Activated naive CD8-positive, alpha-beta T cell treated with anti-CD3 and anti-CD28 coated beads, Interleukin-2, amount 50 U/mL, for 24 hours (primary cell): ENCODE results near the gene OSBPL8.

ENCODE experiments used
- ATAC-seq: fragments of 150-1000 bp; cut with Tn5 transposase; one replicate; pipeline ENCODE4 v1.10.0; 2021
- DNase-seq: peaks from one replicate; pipeline ENCODE4 v3.0.0; 2021
- H3K27ac Mint-ChIP-seq: one replicate; pipeline ENCODE4 v1.8.0; 2021; ENCODE audit warnings: mild to moderate bottlenecking, mixed read lengths
- H3K27me3 Mint-ChIP-seq: one replicate; pipeline ENCODE4 v1.8.0; 2021; ENCODE audit warnings: mixed read lengths
- H3K36me3 Mint-ChIP-seq: one replicate; pipeline ENCODE4 v1.8.0; 2021; ENCODE audit warnings: low read depth, mixed read lengths
- H3K4me1 Mint-ChIP-seq: one replicate; pipeline ENCODE4 v1.8.0; 2021; ENCODE audit warnings: mixed read lengths
- H3K4me3 Mint-ChIP-seq: one replicate; pipeline ENCODE4 v1.8.0; 2021; ENCODE audit warnings: mild to moderate bottlenecking, moderate library complexity, mixed read lengths
- H3K9me3 Mint-ChIP-seq: one replicate; pipeline ENCODE4 v1.8.0; 2021; ENCODE audit warnings: mixed read lengths

OSBPL8 gene

GRCh38 chr12:76420222-76420621 lies 139.3 kb downstream of the OSBPL8 start:
- ATAC-seq (no peak), DNase-seq (no peak)
- peaks cover 21% of the 10 kb centered on the region for H3K4me1 Mint-ChIP-seq
- H3K4me3 Mint-ChIP-seq, result no peak overlapping the region
- H3K27ac Mint-ChIP-seq, result no peak overlapping the region
- H3K9me3 Mint-ChIP-seq, result peaks cover 7% of the 10 kb centered on the region
- H3K36me3 Mint-ChIP-seq, result peaks cover 12% of the 10 kb centered on the region
- H3K27me3 Mint-ChIP-seq, result no peaks in the 10 kb centered on the region

DNA sequence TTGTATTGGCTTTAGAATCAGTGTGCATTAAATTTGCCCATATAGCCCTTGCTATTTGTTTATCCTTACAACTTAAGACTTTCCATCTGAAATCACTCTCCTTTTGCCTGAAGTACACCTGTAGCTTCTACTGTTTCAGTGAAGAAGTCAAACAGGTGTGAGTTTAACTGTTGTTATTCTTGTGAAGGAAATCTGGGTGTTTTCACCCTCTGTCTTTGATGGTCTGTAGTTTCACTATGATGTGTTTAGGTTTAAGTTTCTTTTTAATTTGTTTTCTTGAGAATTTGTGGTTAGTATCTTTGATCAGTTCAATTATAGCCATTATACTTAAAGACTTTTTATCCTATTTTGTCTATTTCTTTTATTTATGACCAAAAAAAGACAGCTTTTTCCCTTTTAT lies 142.5 kb downstream of the OSBPL8 start:
- Mint-ChIP-seq H3K4me3 (no peak overlapping the region), H3K27ac (no peak overlapping the region), H3K36me3 (peaks cover 4% of the 10 kb centered on the region), H3K9me3 (no peaks in the 10 kb centered on the region), H3K4me1 (peaks cover 13% of the 10 kb centered on the region), H3K27me3 (no peaks in the 10 kb centered on the region)
- ATAC-seq, result no peak
- no peak for DNase-seq

DNA sequence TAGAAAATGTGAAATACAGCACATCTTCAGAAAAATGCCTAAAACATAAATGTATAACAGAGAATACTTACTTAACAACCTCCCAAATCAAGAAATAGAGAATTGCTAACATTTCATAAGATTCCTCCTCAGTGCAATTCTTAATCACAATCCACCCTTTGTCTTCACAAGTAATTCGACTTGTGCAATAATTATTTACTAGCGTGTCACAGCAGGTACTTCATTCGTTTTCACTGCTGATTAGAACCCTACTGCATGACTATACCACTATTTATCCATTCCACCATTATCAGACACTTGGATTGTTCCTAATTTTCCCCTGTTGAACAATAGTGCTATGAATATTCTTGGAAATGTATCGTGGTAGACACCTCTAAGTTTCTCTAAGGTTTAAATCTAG lies 146.4 kb downstream of the OSBPL8 start:
- Mint-ChIP-seq H3K27me3 (no peaks in the 10 kb centered on the region), H3K27ac (no peak overlapping the region), H3K4me1 (peaks cover 11% of the 10 kb centered on the region), H3K4me3 (no peak overlapping the region), H3K9me3 (no peaks in the 10 kb centered on the region), H3K36me3 (peaks cover 2% of the 10 kb centered on the region)
- no peak for ATAC-seq
- no peak for DNase-seq

GRCh38 chr12:76410781-76411180 lies 148.8 kb downstream of the OSBPL8 start:
- H3K9me3 Mint-ChIP-seq, result no peaks in the 10 kb centered on the region
- H3K27ac Mint-ChIP-seq, result no peak overlapping the region
- no peak overlapping the region for H3K4me3 Mint-ChIP-seq
- H3K36me3 Mint-ChIP-seq, result no peaks in the 10 kb centered on the region
- H3K4me1 Mint-ChIP-seq, result peaks cover 4% of the 10 kb centered on the region
- DNase-seq (no peak), ATAC-seq (no peak)
- H3K27me3 Mint-ChIP-seq, result no peaks in the 10 kb centered on the region

DNA sequence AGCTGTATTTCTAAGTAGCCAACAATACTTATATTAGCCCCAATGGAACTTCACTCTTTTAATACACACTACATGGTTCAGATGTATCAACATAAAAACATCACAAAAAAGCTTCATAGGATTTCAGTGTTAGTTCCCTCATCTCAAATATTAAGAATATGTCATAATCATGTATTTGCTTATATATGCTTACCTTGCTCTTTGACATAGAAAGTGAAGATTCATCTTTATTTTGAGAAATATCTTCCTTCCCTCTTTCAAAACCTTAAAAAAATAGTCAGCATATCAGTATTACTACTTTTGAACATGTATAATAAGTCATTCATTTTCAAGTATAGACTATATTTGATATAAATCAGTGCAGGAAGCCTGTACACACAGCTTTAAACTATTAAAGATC lies 149.2 kb downstream of the OSBPL8 start:
- H3K4me1 Mint-ChIP-seq, result peaks cover 4% of the 10 kb centered on the region
- H3K4me3 Mint-ChIP-seq, result no peak overlapping the region
- H3K27me3 Mint-ChIP-seq, result no peaks in the 10 kb centered on the region
- no peak for ATAC-seq
- H3K36me3 Mint-ChIP-seq, result no peaks in the 10 kb centered on the region
- H3K9me3 Mint-ChIP-seq, result no peaks in the 10 kb centered on the region
- no peak overlapping the region for H3K27ac Mint-ChIP-seq
- DNase-seq, result no peak

DNA sequence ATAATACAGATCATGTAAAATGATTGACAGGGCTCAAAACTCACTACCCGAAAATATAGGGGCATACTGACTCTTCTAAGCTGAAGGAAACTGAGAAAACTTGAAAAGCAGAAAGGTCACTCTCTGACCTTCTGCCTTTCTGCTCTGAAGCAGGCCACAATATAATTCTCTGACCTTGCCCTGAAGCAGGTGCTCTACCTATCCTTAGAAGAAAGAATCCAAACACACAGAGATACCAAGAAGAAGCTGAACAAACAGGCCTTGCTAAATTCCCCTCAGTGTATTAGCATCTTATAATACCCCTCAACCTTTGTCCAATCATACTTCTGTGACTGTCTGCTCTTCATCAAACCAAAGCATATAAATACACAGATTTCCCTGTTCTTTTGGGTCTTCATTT lies 150.5 kb downstream of the OSBPL8 start:
- Mint-ChIP-seq H3K27me3 (no peaks in the 10 kb centered on the region), H3K9me3 (no peaks in the 10 kb centered on the region), H3K36me3 (no peaks in the 10 kb centered on the region), H3K4me3 (no peak overlapping the region), H3K27ac (no peak overlapping the region), H3K4me1 (peaks cover 4% of the 10 kb centered on the region)
- DNase-seq, result no peak
- no peak for ATAC-seq

- Mint-ChIP-seq H3K27me3 (no peaks in the 10 kb centered on the region), H3K4me3 (no peak overlapping the region), H3K27ac (no peak overlapping the region), H3K4me1 (peaks cover 4% of the 10 kb centered on the region), H3K36me3 (peaks cover 2% of the 10 kb centered on the region), H3K9me3 (no peaks in the 10 kb centered on the region)
- no peak for ATAC-seq
- no peak for DNase-seq
Measured at GRCh38 chr12:76407710-76408109, 151.9 kb downstream of the OSBPL8 start.

GRCh38 chr12:76402259-76402658 lies 157.3 kb downstream of the OSBPL8 start:
- H3K27me3 Mint-ChIP-seq, result no peaks in the 10 kb centered on the region
- no peak for DNase-seq
- H3K4me3 Mint-ChIP-seq, result no peak overlapping the region
- no peaks in the 10 kb centered on the region for H3K9me3 Mint-ChIP-seq
- no peaks in the 10 kb centered on the region for H3K4me1 Mint-ChIP-seq
- H3K36me3 Mint-ChIP-seq, result peaks cover 18% of the 10 kb centered on the region
- ATAC-seq, result no peak
- no peak overlapping the region for H3K27ac Mint-ChIP-seq

DNA sequence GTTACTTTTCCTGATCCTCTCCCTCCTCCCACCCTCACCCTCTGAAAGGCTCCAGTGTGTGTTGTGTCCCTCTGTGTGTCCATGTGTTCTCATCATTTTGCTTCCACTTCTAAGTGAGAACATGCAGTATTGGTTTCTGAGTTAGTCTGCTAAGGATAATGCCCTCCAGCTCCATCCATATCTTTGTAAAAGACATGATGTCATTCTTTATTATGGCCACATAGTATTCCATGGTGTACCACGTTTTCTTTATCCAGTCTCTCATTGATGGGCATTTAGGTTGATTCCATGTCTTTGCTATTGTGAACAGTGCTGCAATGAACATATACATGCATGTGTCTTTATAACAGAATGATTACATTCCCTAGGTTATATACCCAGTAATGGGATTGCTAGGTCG lies 159.4 kb downstream of the OSBPL8 start:
- Mint-ChIP-seq H3K4me1 (no peaks in the 10 kb centered on the region), H3K27ac (no peak overlapping the region), H3K36me3 (peaks cover 18% of the 10 kb centered on the region), H3K27me3 (no peaks in the 10 kb centered on the region), H3K4me3 (no peak overlapping the region), H3K9me3 (no peaks in the 10 kb centered on the region)
- no peak for DNase-seq
- ATAC-seq, result no peak

- no peaks in the 10 kb centered on the region for H3K9me3 Mint-ChIP-seq
- peaks cover 21% of the 10 kb centered on the region for H3K36me3 Mint-ChIP-seq
- DNase-seq (no peak), ATAC-seq (no peak)
- no peaks in the 10 kb centered on the region for H3K4me1 Mint-ChIP-seq
- no peak overlapping the region for H3K4me3 Mint-ChIP-seq
- H3K27me3 Mint-ChIP-seq, result no peaks in the 10 kb centered on the region
- no peak overlapping the region for H3K27ac Mint-ChIP-seq
Measured at GRCh38 chr12:76399040-76399439, 160.5 kb downstream of the OSBPL8 start.

GRCh38 chr12:76398106-76398505 lies 161.5 kb downstream of the OSBPL8 start:
- no peak overlapping the region for H3K4me3 Mint-ChIP-seq
- H3K4me1 Mint-ChIP-seq, result no peaks in the 10 kb centered on the region
- peaks cover 22% of the 10 kb centered on the region for H3K36me3 Mint-ChIP-seq
- ATAC-seq (no peak), DNase-seq (no peak)
- H3K27me3 Mint-ChIP-seq, result no peaks in the 10 kb centered on the region
- H3K27ac Mint-ChIP-seq, result no peak overlapping the region
- H3K9me3 Mint-ChIP-seq, result no peaks in the 10 kb centered on the region

GRCh38 chr12:76391461-76391860 lies 168.1 kb downstream of the OSBPL8 start:
- Mint-ChIP-seq H3K4me3 (no peak overlapping the region), H3K27me3 (no peaks in the 10 kb centered on the region), H3K27ac (no peak overlapping the region), H3K4me1 (no peaks in the 10 kb centered on the region), H3K36me3 (peaks cover 20% of the 10 kb centered on the region), H3K9me3 (no peaks in the 10 kb centered on the region)
- ATAC-seq (no peak), DNase-seq (no peak)

GRCh38 chr12:76387614-76388013 lies 172.0 kb downstream of the OSBPL8 start:
- DNase-seq (no peak), ATAC-seq (no peak)
- Mint-ChIP-seq H3K27ac (no peak overlapping the region), H3K36me3 (peaks cover 21% of the 10 kb centered on the region), H3K4me3 (no peak overlapping the region), H3K9me3 (no peaks in the 10 kb centered on the region), H3K27me3 (no peaks in the 10 kb centered on the region), H3K4me1 (no peaks in the 10 kb centered on the region)

DNA sequence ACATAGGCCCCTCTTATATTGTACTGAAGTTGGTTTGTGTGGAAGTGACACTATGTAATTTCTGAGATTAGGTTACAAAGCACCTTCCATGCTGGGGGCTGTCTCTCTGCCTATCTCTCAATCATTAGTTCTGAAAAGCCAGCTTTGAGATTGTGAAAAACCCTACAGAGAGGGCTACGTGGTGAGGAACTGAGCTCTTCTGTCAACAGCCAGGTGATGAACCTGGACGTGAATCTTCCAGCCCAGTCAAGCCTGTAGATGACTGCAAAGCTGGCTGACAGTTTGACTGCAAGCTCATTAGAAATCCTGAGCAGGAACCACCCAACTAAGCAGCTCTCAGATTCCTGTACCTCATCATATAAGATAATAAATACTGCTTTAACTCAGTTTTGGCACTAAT lies 175.0 kb downstream of the OSBPL8 start:
- Mint-ChIP-seq H3K4me1 (no peaks in the 10 kb centered on the region), H3K27ac (no peak overlapping the region), H3K36me3 (peaks cover 16% of the 10 kb centered on the region), H3K27me3 (no peaks in the 10 kb centered on the region), H3K4me3 (no peak overlapping the region), H3K9me3 (no peaks in the 10 kb centered on the region)
- DNase-seq (no peak), ATAC-seq (no peak)

GRCh38 chr12:76383988-76384387 lies 175.6 kb downstream of the OSBPL8 start:
- no peaks in the 10 kb centered on the region for H3K27me3 Mint-ChIP-seq

GRCh38 chr12:76379261-76379660 lies 180.3 kb downstream of the OSBPL8 start:
- DNase-seq, result no peak
- Mint-ChIP-seq H3K4me3 (no peak overlapping the region), H3K27me3 (no peaks in the 10 kb centered on the region), H3K4me1 (peaks cover 4% of the 10 kb centered on the region), H3K27ac (no peak overlapping the region), H3K9me3 (no peaks in the 10 kb centered on the region), H3K36me3 (peaks cover 46% of the 10 kb centered on the region)
- ATAC-seq, result no peak

More at GRCh38 chr12:76383988-76384387, 175.6 kb downstream of the OSBPL8 start:
- no peak for ATAC-seq
- DNase-seq, result no peak
- peaks cover 16% of the 10 kb centered on the region for H3K36me3 Mint-ChIP-seq
- no peak overlapping the region for H3K27ac Mint-ChIP-seq
- H3K4me1 Mint-ChIP-seq, result no peaks in the 10 kb centered on the region
- no peaks in the 10 kb centered on the region for H3K9me3 Mint-ChIP-seq
- H3K4me3 Mint-ChIP-seq, result no peak overlapping the region
